LNCAP (cell line): ENCODE results near the gene GJC2.

Experiments
- CTCF ChIP-seq: fragments of 450-650 bp; IDR thresholded peaks from 2 replicates; pipeline ENCODE4 v1.5.1; 2017; ENCODE audit warnings: mild to moderate bottlenecking

Gene GJC2

GRCh38 chr1:228149406-228150119 lies at the start of gene GJC2:
TSS of gene GJC2 (plus strand) at chr1:228149930. CDS start at chr1:228157759, 7,829 bp downstream.
- TF ChIP-seq CTCF, result no peak

GRCh38 chr1:228100822-228101613 lies 48.7 kb upstream of the GJC2 start:
- no peak for TF ChIP-seq CTCF

GRCh38 chr1:228101614-228101993 lies 48.1 kb upstream of the GJC2 start:
- TF ChIP-seq CTCF, result no peak

GRCh38 chr1:228101994-228102790 lies 47.5 kb upstream of the GJC2 start:
- TF ChIP-seq CTCF, result peak; percentile 28; the same call in 1 of the 2 replicates

- no peak for TF ChIP-seq CTCF
Observed at GRCh38 chr1:228102791-228103620, 46.7 kb upstream of the GJC2 start, which contains the start of gene C1orf35. TSS of gene C1orf35 (minus strand) at chr1:228103325. CDS start at chr1:228103227, 98 bp downstream.

GRCh38 chr1:228104526-228105269 lies 45.0 kb upstream of the GJC2 start:
- TF ChIP-seq CTCF, result no peak
